HG03159 (cell line): ENCODE measurements around the gene BRWD1.
"Not testable (repeated sequence)": the region's sequence is repeated elsewhere in the genome, so short reads cannot be mapped to it uniquely, and the experiment has no call there.

Experiments used
- ATAC-seq: cut with Tn5 transposase; IDR thresholded peaks from one replicate; pipeline ENCODE4 v1.9.1; 2021; ENCODE audit warnings: mild to moderate bottlenecking, moderate library complexity; ENCODE audit not compliant: unreplicated experiment

Gene BRWD1

DNA sequence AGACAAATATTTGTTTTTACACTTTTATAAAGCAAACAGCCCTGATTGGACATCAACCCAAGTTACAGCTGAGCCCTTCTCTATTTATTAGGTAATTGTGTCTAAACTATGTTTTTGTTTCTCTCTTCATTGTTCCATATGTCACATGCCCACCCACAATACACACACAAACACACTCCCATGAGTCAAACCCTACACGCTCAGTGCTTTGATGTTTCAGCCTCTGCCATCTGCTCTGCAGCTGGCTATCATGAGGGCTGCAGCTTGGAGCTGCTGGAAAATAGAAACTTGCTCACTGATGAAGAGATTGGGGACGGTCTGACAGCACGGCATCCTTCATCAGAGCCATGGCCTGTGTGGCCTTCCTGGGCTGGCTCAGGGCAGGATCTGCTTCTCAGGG, 171.9 kb downstream of the BRWD1 start:
- no peak for ATAC-seq

DNA sequence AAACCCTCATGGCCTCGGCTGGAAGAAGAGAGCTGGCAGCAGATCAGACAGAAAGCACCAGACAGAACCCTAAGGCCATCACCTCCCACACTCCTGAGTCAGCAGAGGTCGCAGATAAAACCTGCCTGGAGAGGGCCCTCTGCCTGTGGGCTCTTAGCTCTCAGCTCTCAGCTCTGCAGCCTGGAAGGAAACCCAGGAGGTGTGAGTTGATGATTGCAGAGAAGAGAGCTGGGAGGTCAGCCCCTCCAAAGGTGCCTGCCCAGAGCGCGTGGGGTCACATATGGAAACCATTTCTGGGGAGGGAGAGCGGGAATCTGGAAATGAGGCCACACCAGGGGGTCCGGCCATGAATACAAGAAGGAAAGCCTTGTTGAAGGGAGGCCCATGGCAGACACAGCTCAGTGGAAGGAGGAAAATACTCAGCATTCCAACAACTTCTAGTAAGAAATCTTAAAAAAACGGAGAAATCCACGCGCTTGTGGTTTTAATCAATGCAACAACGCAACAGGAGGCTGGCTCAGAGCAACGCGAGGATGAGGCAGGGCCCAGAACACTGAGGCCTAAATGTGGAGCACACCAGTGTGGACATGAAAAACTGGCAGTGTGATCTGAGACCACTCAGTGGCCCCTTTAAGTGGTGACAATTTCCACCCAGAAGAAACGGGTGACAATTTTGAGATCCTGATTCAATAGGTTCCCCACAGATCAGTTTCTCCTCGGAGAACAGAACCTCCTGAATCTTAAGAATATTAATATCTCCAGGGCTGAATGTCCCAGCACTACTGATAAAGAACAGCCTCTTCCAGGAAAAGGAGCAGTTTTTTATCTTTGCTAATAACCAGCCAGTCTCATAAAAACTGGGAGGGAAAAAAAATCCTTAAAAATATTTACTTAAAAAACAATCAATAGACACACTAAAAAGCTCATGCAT, 175.9 kb downstream of the BRWD1 start:
- no peak for ATAC-seq

DNA sequence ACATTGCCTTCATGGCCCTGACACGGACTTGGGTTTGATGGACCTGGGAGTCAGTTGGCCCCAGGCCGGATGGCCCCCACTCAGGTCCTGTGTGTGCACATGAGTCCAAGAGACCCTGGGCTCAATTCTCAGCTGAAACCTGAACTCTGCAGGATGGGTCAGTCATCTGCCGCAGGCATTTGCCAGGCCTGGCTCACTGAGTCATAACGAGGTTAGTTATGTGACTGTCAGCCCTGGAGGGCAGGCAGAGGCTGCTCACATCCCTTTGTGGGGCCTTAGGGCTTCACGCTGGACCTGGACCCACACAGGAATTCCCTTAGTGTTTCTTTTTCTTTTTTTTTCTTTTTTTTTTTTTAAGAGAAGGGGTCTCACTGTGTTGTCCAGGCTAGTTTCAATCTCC, 176.7 kb downstream of the BRWD1 start:
- no peak for ATAC-seq

DNA sequence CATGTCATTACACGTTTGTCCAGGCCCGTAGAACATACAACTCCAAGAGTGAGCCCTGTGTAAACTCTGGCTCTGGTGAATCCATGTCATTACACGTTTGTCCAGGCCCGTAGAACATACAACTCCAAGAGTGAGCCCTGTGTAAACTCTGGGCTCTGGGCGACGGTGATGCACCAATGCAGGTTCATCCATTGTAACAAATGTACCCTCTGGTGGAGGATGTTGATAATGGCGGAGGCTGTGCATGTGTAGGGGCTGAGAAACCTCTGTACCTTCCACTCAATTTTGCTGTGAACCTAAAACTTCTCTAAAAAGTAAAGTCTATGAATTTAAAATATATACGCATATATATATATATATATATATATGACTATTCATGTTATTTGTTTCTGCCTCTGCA, 177.3 kb downstream of the BRWD1 start:
- not testable (repeated sequence) for ATAC-seq

DNA sequence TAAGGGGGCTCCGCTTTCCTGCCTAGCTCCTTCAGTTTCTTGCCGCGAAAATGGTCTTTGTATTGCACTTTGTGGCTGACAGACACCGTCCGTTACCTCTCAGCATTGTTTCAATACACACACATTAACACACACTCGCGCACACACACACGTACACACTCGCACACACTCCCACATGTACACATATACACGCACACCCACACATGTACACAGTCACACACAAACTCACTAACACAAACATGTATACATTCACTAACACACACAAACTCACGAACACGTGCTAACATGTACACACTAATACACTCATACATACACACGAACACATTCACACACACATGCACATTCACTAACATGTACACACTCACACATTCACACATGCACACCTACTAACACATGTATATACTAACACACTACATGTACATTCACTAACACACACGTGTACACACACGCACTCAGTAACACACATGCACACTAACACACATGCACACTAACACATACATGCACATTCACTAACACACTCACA, 179.1 kb downstream of the BRWD1 start:
- ATAC-seq, result no peak
